H9 (cell line): Measurements from ENCODE around the gene SPATA31E1. TPM values are rescaled to one million over a fixed set of nuclear protein-coding genes. Genes with fewer than 3 reads are reported as not detected.

Experiments used
- DNase-seq: peaks from one replicate; pipeline ENCODE4 v3.0.0-alpha.2; 2017
- H2AFZ ChIP-seq: one replicate; pipeline ENCODE4 v1.6.1; 2013; ENCODE audit warnings: mild to moderate bottlenecking, low read length, control low read depth, moderate library complexity
- H2AK5ac ChIP-seq: 2 replicates; pipeline ENCODE4 v1.6.1; 2013; ENCODE audit warnings: low read length, control low read depth, mixed read lengths; ENCODE audit not compliant: insufficient read length
- H2BK120ac ChIP-seq: one replicate; pipeline ENCODE4 v1.6.1; 2013; ENCODE audit warnings: low read depth, mild to moderate bottlenecking, low read length, control low read depth, inconsistent platforms; ENCODE audit not compliant: poor library complexity, severe bottlenecking
- H2BK12ac ChIP-seq: 2 replicates; pipeline ENCODE4 v1.6.1; 2013; ENCODE audit warnings: low read length, control low read depth, mixed read lengths, low read depth; ENCODE audit not compliant: insufficient read length
- H2BK15ac ChIP-seq: 2 replicates; pipeline ENCODE4 v1.6.1; 2013; ENCODE audit warnings: low read depth, low read length, control low read depth
- H2BK20ac ChIP-seq: one replicate; pipeline ENCODE4 v1.6.1; 2013; ENCODE audit warnings: low read depth, mild to moderate bottlenecking, low read length, control low read depth, inconsistent platforms; ENCODE audit not compliant: poor library complexity, severe bottlenecking
- H2BK5ac ChIP-seq: 2 replicates; pipeline ENCODE4 v1.6.1; 2013; ENCODE audit warnings: low read length, control low read depth, mixed read lengths; ENCODE audit not compliant: insufficient read length
- H3K14ac ChIP-seq: 2 replicates; pipeline ENCODE4 v1.6.1; 2013; ENCODE audit warnings: low read length, control low read depth; ENCODE audit not compliant: insufficient read depth
- H3K18ac ChIP-seq: 2 replicates; pipeline ENCODE4 v1.6.1; 2013; ENCODE audit warnings: low read depth, mild to moderate bottlenecking, mixed read lengths, low read length, control low read depth; ENCODE audit not compliant: insufficient read length
- H3K23ac ChIP-seq: 2 replicates; pipeline ENCODE4 v1.6.1; 2013; ENCODE audit warnings: low read length, control low read depth, mixed read lengths, low read depth; ENCODE audit not compliant: insufficient read length
- H3K23me2 ChIP-seq: 2 replicates; pipeline ENCODE4 v1.6.1; 2013; ENCODE audit warnings: low read depth, mild to moderate bottlenecking, mixed read lengths, low read length, control low read depth; ENCODE audit not compliant: insufficient read length, poor library complexity, severe bottlenecking
- H3K27ac ChIP-seq: 2 replicates; pipeline ENCODE4 v1.5.1; 2013; ENCODE audit warnings: low read length, control low read depth, mixed read lengths, low read depth; ENCODE audit not compliant: insufficient read length
- H3K27me3 ChIP-seq: 2 replicates; pipeline ENCODE4 v1.6.1; 2013; ENCODE audit warnings: low read length, control low read depth, inconsistent platforms; ENCODE audit not compliant: insufficient read depth
- H3K4ac ChIP-seq: 2 replicates; pipeline ENCODE4 v1.6.1; 2013; ENCODE audit warnings: low read depth, mild to moderate bottlenecking, control low read depth, inconsistent platforms, low read length, moderate library complexity
- H3K4me1 ChIP-seq: 2 replicates; pipeline ENCODE4 v1.6.1; 2013; ENCODE audit warnings: low read length, control low read depth, inconsistent platforms; ENCODE audit not compliant: insufficient read depth
- H3K4me2 ChIP-seq: 2 replicates; pipeline ENCODE4 v1.6.1; 2013; ENCODE audit warnings: low read length, control low read depth, mixed read lengths; ENCODE audit not compliant: insufficient read length, insufficient read depth
- H3K56ac ChIP-seq: 2 replicates; pipeline ENCODE4 v1.6.1; 2013; ENCODE audit warnings: low read depth, mild to moderate bottlenecking, mixed read lengths, low read length, control low read depth; ENCODE audit not compliant: insufficient read length
- H3K79me1 ChIP-seq: 2 replicates; pipeline ENCODE4 v1.6.1; 2013; ENCODE audit warnings: low read depth, mild to moderate bottlenecking, moderate library complexity, low read length, control low read depth, inconsistent platforms; ENCODE audit not compliant: insufficient read depth, poor library complexity, severe bottlenecking
- H3K79me2 ChIP-seq: 2 replicates; pipeline ENCODE4 v1.6.1; 2013; ENCODE audit warnings: low read length, control low read depth, inconsistent platforms; ENCODE audit not compliant: insufficient read depth
- H3K9ac ChIP-seq: 2 replicates; pipeline ENCODE4 v1.6.1; 2013; ENCODE audit warnings: low read length, control low read depth, mixed read lengths; ENCODE audit not compliant: insufficient read length; ENCODE audit errors: extremely low read depth
- H3K9me3 ChIP-seq: one replicate; pipeline ENCODE4 v1.6.1; 2013; ENCODE audit warnings: low read depth, low read length, inconsistent platforms; ENCODE audit not compliant: control insufficient read depth
- H3T11ph ChIP-seq: one replicate; pipeline ENCODE4 v1.6.1; 2013; ENCODE audit warnings: mild to moderate bottlenecking, low read length, control low read depth, inconsistent platforms
- H4K20me1 ChIP-seq: one replicate; pipeline ENCODE4 v1.6.1; 2013; ENCODE audit not compliant: control insufficient read depth, insufficient read length, insufficient read depth
- H4K5ac ChIP-seq: 2 replicates; pipeline ENCODE4 v1.6.1; 2013; ENCODE audit warnings: low read depth, mild to moderate bottlenecking, mixed read lengths, low read length, control low read depth; ENCODE audit not compliant: insufficient read length
- H4K8ac ChIP-seq: replicated peaks from 2 replicates; pipeline ENCODE4 v1.6.1; 2013; ENCODE audit warnings: low read length, control low read depth, mixed read lengths, low read depth; ENCODE audit not compliant: insufficient read length
- H4K91ac ChIP-seq: 2 replicates; pipeline ENCODE4 v1.6.1; 2013; ENCODE audit warnings: low read depth, mild to moderate bottlenecking, moderate library complexity, mixed read lengths, low read length, control low read depth; ENCODE audit not compliant: insufficient read length
- H3K27ac Mint-ChIP-seq, 3 experiments: 2 replicates in 2 of 3; 3 replicates in 1 of 3; pipeline ENCODE4 v1.8.0; 2020 to 2021; ENCODE audit warnings: mixed read lengths in 3 of 3, mild to moderate bottlenecking in 1 of 3, moderate library complexity in 1 of 3
- H3K27me3 Mint-ChIP-seq: 2 replicates; pipeline ENCODE4 v1.8.0; 2021; ENCODE audit warnings: low read depth, mild to moderate bottlenecking, moderate library complexity, mixed read lengths
- H3K36me3 Mint-ChIP-seq, 3 experiments: 2 replicates in 2 of 3; 3 replicates in 1 of 3; pipeline ENCODE4 v1.8.0; 2020 to 2021; ENCODE audit warnings: low read depth in 3 of 3, mixed read lengths in 3 of 3; ENCODE audit not compliant: insufficient read depth in 1 of 3
- H3K4me1 Mint-ChIP-seq, 2 experiments: 2 replicates each; pipeline ENCODE4 v1.8.0; 2020; ENCODE audit warnings: mixed read lengths in 2 of 2
- H3K4me3 Mint-ChIP-seq, 2 experiments: 2 replicates in 1 of 2; 3 replicates in 1 of 2; pipeline ENCODE4 v1.8.0; 2020 to 2021; ENCODE audit warnings: mild to moderate bottlenecking in 2 of 2, mixed read lengths in 2 of 2, moderate library complexity in 1 of 2
- H3K9me3 Mint-ChIP-seq, 2 experiments: 2 replicates in 1 of 2; 3 replicates in 1 of 2; pipeline ENCODE4 v1.8.0; 2020; ENCODE audit warnings: mild to moderate bottlenecking in 2 of 2, mixed read lengths in 2 of 2, moderate library complexity in 1 of 2
- WGBS: extraction: QIAGEN DNeasy Blood & Tissue Kit; methylation state at CpG from one replicate; pipeline ENCODE4 v1.1.7; 2013; ENCODE audit warnings: missing lambda C conversion rate, low lambda C conversion rate, mixed read lengths; ENCODE audit not compliant: insufficient read length; ENCODE audit errors: extremely low coverage; 5-methylcytosine and 5-hydroxymethylcytosine counted together
- total RNA-seq: library from RNA; stranded (reverse); gene quantifications from 2 replicates; pipeline ENCODE4 v1.2.1, GENCODE V29; 2021
- TF ChIP-seq, protein P1 (sequence below): fragments of 200-600 bp; sonication (generic); conservative IDR thresholded peaks from 3 replicates; pipeline ENCODE4 v1.8.0; 2021; ENCODE audit warnings: antibody characterized with exemption, mild to moderate bottlenecking

Gene SPATA31E1
- total RNA-seq, 1 experiment from 2014 or later, result 0.09 TPM

DNA sequence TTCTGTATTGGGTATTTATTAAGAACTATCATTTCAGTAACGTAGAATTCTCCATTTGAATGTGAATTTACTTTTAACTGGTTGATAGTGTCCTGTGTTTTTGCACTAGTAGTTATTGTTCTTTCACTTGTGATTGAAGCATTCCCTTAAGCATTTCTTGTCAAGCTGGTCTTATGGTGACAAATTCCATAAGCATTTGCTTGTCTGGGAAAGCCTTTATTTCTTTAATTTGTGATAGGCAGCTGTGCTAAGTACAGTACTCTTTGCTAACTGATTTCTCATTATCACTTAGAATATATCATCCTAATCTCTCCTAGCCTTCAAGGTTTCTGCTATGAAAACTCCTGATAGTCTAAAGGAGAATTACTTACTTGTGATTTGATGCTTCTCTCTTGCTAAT is 21.3 kb upstream of the SPATA31E1 start:
- Histone ChIP-seq H3K79me1 (no peaks in the 10 kb centered on the region), H3K23me2 (no peaks in the 10 kb centered on the region), H2AK5ac (no peak overlapping the region), H4K20me1 (no peaks in the 10 kb centered on the region), H3K9ac (no peak overlapping the region), H3K27me3 (no peaks in the 10 kb centered on the region), H3K18ac (no peak overlapping the region), H4K91ac (no peak overlapping the region), H3K4ac (no peak overlapping the region), H2BK20ac (no peak overlapping the region), H3K4me2 (no peak overlapping the region), H3T11ph (no peak overlapping the region), H4K8ac (no peak overlapping the region), H2BK120ac (no peak overlapping the region), H3K14ac (no peak overlapping the region), H3K23ac (no peak overlapping the region), H2AFZ (no peak overlapping the region), H3K27ac (no peak overlapping the region), H3K9me3 (no peaks in the 10 kb centered on the region), H2BK12ac (no peak overlapping the region), H4K5ac (no peak overlapping the region), H2BK5ac (no peak overlapping the region), H3K56ac (no peak overlapping the region), H2BK15ac (no peak overlapping the region), H3K4me1 (peaks cover 4% of the 10 kb centered on the region), H3K79me2 (no peaks in the 10 kb centered on the region)
- H3K4me3 Mint-ChIP-seq, result no peak overlapping the region
- H3K27ac Mint-ChIP-seq, result no peak overlapping the region
- DNase-seq, result no peak
- no CpG with 5 or more reads among the region's 1 CpG for WGBS
- H3K27me3 Mint-ChIP-seq, result no peaks in the 10 kb centered on the region
- peaks cover 7 to 17% of the 10 kb centered on the region in 2 experiments; a peak in 4 of 5 replicates for H3K9me3 Mint-ChIP-seq
- peaks cover 4 to 16% (median 12%) of the 10 kb centered on the region in 3 experiments; a peak in 6 of 7 replicates for H3K36me3 Mint-ChIP-seq
- TF ChIP-seq, protein P1, sequence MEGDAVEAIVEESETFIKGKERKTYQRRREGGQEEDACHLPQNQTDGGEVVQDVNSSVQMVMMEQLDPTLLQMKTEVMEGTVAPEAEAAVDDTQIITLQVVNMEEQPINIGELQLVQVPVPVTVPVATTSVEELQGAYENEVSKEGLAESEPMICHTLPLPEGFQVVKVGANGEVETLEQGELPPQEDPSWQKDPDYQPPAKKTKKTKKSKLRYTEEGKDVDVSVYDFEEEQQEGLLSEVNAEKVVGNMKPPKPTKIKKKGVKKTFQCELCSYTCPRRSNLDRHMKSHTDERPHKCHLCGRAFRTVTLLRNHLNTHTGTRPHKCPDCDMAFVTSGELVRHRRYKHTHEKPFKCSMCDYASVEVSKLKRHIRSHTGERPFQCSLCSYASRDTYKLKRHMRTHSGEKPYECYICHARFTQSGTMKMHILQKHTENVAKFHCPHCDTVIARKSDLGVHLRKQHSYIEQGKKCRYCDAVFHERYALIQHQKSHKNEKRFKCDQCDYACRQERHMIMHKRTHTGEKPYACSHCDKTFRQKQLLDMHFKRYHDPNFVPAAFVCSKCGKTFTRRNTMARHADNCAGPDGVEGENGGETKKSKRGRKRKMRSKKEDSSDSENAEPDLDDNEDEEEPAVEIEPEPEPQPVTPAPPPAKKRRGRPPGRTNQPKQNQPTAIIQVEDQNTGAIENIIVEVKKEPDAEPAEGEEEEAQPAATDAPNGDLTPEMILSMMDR, result no peak
- peaks cover 4 to 7% of the 10 kb centered on the region in 2 experiments for H3K4me1 Mint-ChIP-seq
